Neuronal stem cell (in vitro differentiated cells): ENCODE data around the gene IFI35.

Source experiments
- DNase-seq: peaks from one replicate; pipeline ENCODE4 v3.0.0-alpha.2; 2013; ENCODE audit warnings: low spot score
- H2AFZ ChIP-seq: one replicate; pipeline ENCODE4 v1.6.1; 2013; ENCODE audit warnings: mild to moderate bottlenecking, low read length, inconsistent platforms
- H2AK5ac ChIP-seq: 2 replicates; pipeline ENCODE4 v1.6.1; 2013; ENCODE audit warnings: low read depth, mild to moderate bottlenecking, inconsistent platforms, low read length, moderate library complexity, mixed read lengths
- H2BK120ac ChIP-seq: 2 replicates; pipeline ENCODE4 v1.6.1; 2013; ENCODE audit warnings: low read depth, mild to moderate bottlenecking, inconsistent platforms, low read length, moderate library complexity, mixed read lengths
- H2BK12ac ChIP-seq: one replicate; pipeline ENCODE4 v1.6.1; 2013; ENCODE audit warnings: low read length, inconsistent platforms
- H2BK15ac ChIP-seq: 2 replicates; pipeline ENCODE4 v1.6.1; 2013; ENCODE audit warnings: mild to moderate bottlenecking, low read length, inconsistent platforms, mixed read lengths
- H2BK5ac ChIP-seq: one replicate; pipeline ENCODE4 v1.6.1; 2013; ENCODE audit warnings: inconsistent platforms, mild to moderate bottlenecking, low read length, moderate library complexity
- H3K14ac ChIP-seq: one replicate; pipeline ENCODE4 v1.6.1; 2013; ENCODE audit warnings: low read length, inconsistent platforms
- H3K18ac ChIP-seq: 2 replicates; pipeline ENCODE4 v1.6.1; 2013; ENCODE audit warnings: low read length, inconsistent platforms
- H3K23ac ChIP-seq: 2 replicates; pipeline ENCODE4 v1.6.1; 2013; ENCODE audit warnings: low read depth, mild to moderate bottlenecking, mixed read lengths, low read length, inconsistent platforms; ENCODE audit not compliant: poor library complexity
- H3K27ac ChIP-seq: replicated peaks from 3 replicates; pipeline ENCODE4 v1.5.1; 2013; ENCODE audit warnings: low read length, inconsistent platforms
- H3K27me3 ChIP-seq, 3 experiments: 2 replicates each; pipeline ENCODE4 v1.6.1; 2013; ENCODE audit warnings: low read length in 3 of 3, mild to moderate bottlenecking in 2 of 3, inconsistent platforms in 1 of 3, low read depth in 1 of 3, mixed read lengths in 1 of 3, moderate library complexity in 1 of 3; ENCODE audit not compliant: control insufficient read depth in 3 of 3, insufficient read depth in 3 of 3
- H3K36me3 ChIP-seq, 2 donors: replicated peaks in 1 of 2; 2 replicates each; pipeline ENCODE4 v1.6.1; 2013; ENCODE audit warnings: low read length in 2 of 2; ENCODE audit not compliant: control insufficient read depth in 2 of 2, insufficient read depth in 2 of 2
- H3K4ac ChIP-seq: 2 replicates; pipeline ENCODE4 v1.6.1; 2013; ENCODE audit warnings: inconsistent platforms, mild to moderate bottlenecking, low read length, moderate library complexity
- H3K4me1 ChIP-seq, 2 donors: 1 replicate in 1 of 2; 2 replicates in 1 of 2; pipeline ENCODE4 v1.6.1; 2013; ENCODE audit warnings: low read length in 2 of 2, low read depth in 1 of 2; ENCODE audit not compliant: control insufficient read depth in 2 of 2, insufficient read depth in 1 of 2
- H3K4me2 ChIP-seq: one replicate; pipeline ENCODE4 v1.6.1; 2013; ENCODE audit warnings: mild to moderate bottlenecking, low read length, inconsistent platforms; ENCODE audit not compliant: insufficient read depth, poor library complexity, severe bottlenecking
- H3K4me3 ChIP-seq, 2 donors: 2 replicates each; pipeline ENCODE4 v1.5.1; 2013; ENCODE audit warnings: low read length in 2 of 2, mild to moderate bottlenecking in 2 of 2, inconsistent platforms in 1 of 2, moderate library complexity in 1 of 2
- H3K79me1 ChIP-seq: one replicate; pipeline ENCODE4 v1.6.1; 2013; ENCODE audit warnings: low read depth, mild to moderate bottlenecking, inconsistent platforms, low read length, moderate library complexity
- H3K9ac ChIP-seq: one replicate; pipeline ENCODE4 v1.6.1; 2013; ENCODE audit warnings: mild to moderate bottlenecking, low read depth, low read length, inconsistent platforms; ENCODE audit not compliant: poor library complexity
- H3K9me3 ChIP-seq, 2 donors: replicated peaks in 1 of 2; 2 replicates each; pipeline versions ENCODE3 to v1.6.1; 2013; ENCODE audit warnings: low read length in 2 of 2, mild to moderate bottlenecking in 2 of 2, inconsistent platforms in 1 of 2, low read depth in 1 of 2, mixed read lengths in 1 of 2, moderate library complexity in 1 of 2; ENCODE audit not compliant: control insufficient read depth in 2 of 2, insufficient read depth in 1 of 2
- H4K8ac ChIP-seq: one replicate; pipeline ENCODE4 v1.6.1; 2013; ENCODE audit warnings: low read depth, mild to moderate bottlenecking, inconsistent platforms, low read length, moderate library complexity
- H4K91ac ChIP-seq: one replicate; pipeline ENCODE4 v1.6.1; 2013; ENCODE audit warnings: low read length, low read depth, mild to moderate bottlenecking, inconsistent platforms; ENCODE audit not compliant: poor library complexity
- WGBS, 2 donors: extraction: QIAGEN DNeasy Blood & Tissue Kit; methylation state at CpG; one replicate each; pipeline ENCODE4 v1.1.7; 2013; ENCODE audit warnings: missing lambda C conversion rate in 2 of 2, mixed read lengths in 1 of 2; ENCODE audit not compliant: insufficient read length in 2 of 2, insufficient replicate concordance in 1 of 2; ENCODE audit errors: extremely low coverage in 2 of 2; 5-methylcytosine and 5-hydroxymethylcytosine counted together

The IFI35 gene

GRCh38 chr17:43024407-43025289, 18.1 kb downstream of the IFI35 start, which contains the start of gene RND2:
RND2 (plus strand) TSS chr17:43025231; CDS start chr17:43025348, 117 bp downstream.
- H4K91ac ChIP-seq, result no peak within 1 kb of the TSS
- peaks cover 4% of the 10 kb centered on the region for H3K79me1 ChIP-seq
- no CpG with 5 or more reads among the region's 61 CpGs for WGBS, 2 donors
- H3K9me3 ChIP-seq, result peaks cover 0 to 1% of the 10 kb centered on the region in 2 donors
- no peak within 1 kb of the TSS for H2BK120ac ChIP-seq
- peak within 1 kb of the TSS; percentile 99 for H3K4me2 ChIP-seq
- H2AK5ac ChIP-seq, result peak within 1 kb of the TSS; percentile 95
- peaks cover 0 to 12% of the 10 kb centered on the region in 2 donors for H3K36me3 ChIP-seq
- H2BK12ac ChIP-seq, result peak within 1 kb of the TSS; percentile 93
- no peak within 1 kb of the TSS for H4K8ac ChIP-seq
- H3K14ac ChIP-seq, result peak within 1 kb of the TSS; percentile 97
- H3K23ac ChIP-seq, result peak within 1 kb of the TSS; percentile 78
- no peaks in the 10 kb centered on the region for H3K27me3 ChIP-seq
- H3K4me1 ChIP-seq, result peaks cover 18 to 32% of the 10 kb centered on the region in 2 donors
- peak within 1 kb of the TSS; percentile 100 for H2BK15ac ChIP-seq
- peak within 1 kb of the TSS; percentile 96 for H2BK5ac ChIP-seq
- peak; percentile 97 for DNase-seq
- H3K27ac ChIP-seq, result peak within 1 kb of the TSS; percentile 96
- peak within 1 kb of the TSS; percentile 96 for H3K9ac ChIP-seq
- peak within 1 kb of the TSS; percentile 73 to 93 for H3K4me3 ChIP-seq
- peak within 1 kb of the TSS; percentile 92 for H2AFZ ChIP-seq
- H3K4ac ChIP-seq, result peak within 1 kb of the TSS; percentile 58
- H3K18ac ChIP-seq, result peak within 1 kb of the TSS; percentile 99

- H3K14ac ChIP-seq, result peak overlapping the region; percentile 97
- H3K4me1 ChIP-seq, result peaks cover 19 to 26% of the 10 kb centered on the region in 2 donors
- peak overlapping the region; percentile 97 for H3K18ac ChIP-seq
- H2AK5ac ChIP-seq, result peak overlapping the region; percentile 95
- peak overlapping the region; percentile 93 for H2BK12ac ChIP-seq
- peak overlapping the region; percentile 95 for H3K9ac ChIP-seq
- H3K4me2 ChIP-seq, result peak overlapping the region; percentile 57
- H3K27me3 ChIP-seq, result no peaks in the 10 kb centered on the region
- H3K4me3 ChIP-seq, result peak overlapping the region; percentile 57 to 93
- peak overlapping the region; percentile 96 for H2BK5ac ChIP-seq
- WGBS, 2 donors, result no CpG with 5 or more reads among the region's 27 CpGs
- peak overlapping the region; percentile 53 for H2BK15ac ChIP-seq
- DNase-seq, result no peak
- H3K36me3 ChIP-seq, result peaks cover 0 to 12% of the 10 kb centered on the region in 2 donors
- H3K23ac ChIP-seq, result peak overlapping the region; percentile 78
- no peak overlapping the region for H3K4ac ChIP-seq
- peaks cover 0 to 1% of the 10 kb centered on the region in 2 donors for H3K9me3 ChIP-seq
- H4K8ac ChIP-seq, result no peak overlapping the region
- no peak overlapping the region for H4K91ac ChIP-seq
- peak overlapping the region; percentile 66 for H3K27ac ChIP-seq
- H3K79me1 ChIP-seq, result peaks cover 3% of the 10 kb centered on the region
- H2BK120ac ChIP-seq, result no peak overlapping the region
- H2AFZ ChIP-seq, result peak overlapping the region; percentile 91
Observed at GRCh38 chr17:43025290-43025657, 18.7 kb downstream of the IFI35 start.

GRCh38 chr17:43025766-43026537, 19.4 kb downstream of the IFI35 start:
- H4K91ac ChIP-seq, result no peak overlapping the region
- no peak overlapping the region for H4K8ac ChIP-seq
- peak overlapping the region; percentile 91 for H2AFZ ChIP-seq
- H3K14ac ChIP-seq, result no peak overlapping the region
- H2AK5ac ChIP-seq, result peak overlapping the region; percentile 95
- peaks cover 0 to 1% of the 10 kb centered on the region in 2 donors for H3K9me3 ChIP-seq
- H2BK12ac ChIP-seq, result no peak overlapping the region
- no peak overlapping the region for H3K4ac ChIP-seq
- DNase-seq, result no peak
- peak overlapping the region; percentile 96 for H2BK5ac ChIP-seq
- peak overlapping the region; percentile 97 for H3K18ac ChIP-seq
- H3K4me1 ChIP-seq, result peaks cover 19 to 23% of the 10 kb centered on the region in 2 donors
- H3K36me3 ChIP-seq, result peaks cover 0 to 12% of the 10 kb centered on the region in 2 donors
- no peaks in the 10 kb centered on the region for H3K27me3 ChIP-seq
- H2BK120ac ChIP-seq, result no peak overlapping the region
- peak overlapping the region; percentile 57 for H3K4me2 ChIP-seq
- H3K79me1 ChIP-seq, result peaks cover 3% of the 10 kb centered on the region
- H2BK15ac ChIP-seq, result peak overlapping the region; percentile 53
- peak overlapping the region; percentile 57 to 93 for H3K4me3 ChIP-seq
- peak overlapping the region; percentile 95 for H3K9ac ChIP-seq
- H3K23ac ChIP-seq, result no peak overlapping the region
- H3K27ac ChIP-seq, result no peak overlapping the region
- WGBS, 2 donors, result no CpG with 5 or more reads among the region's 16 CpGs
